Measurements from ENCODE around the gene EMILIN2. TPM values are rescaled to one million over a fixed set of nuclear protein-coding genes. Genes with fewer than 3 reads are reported as not detected.

Gene EMILIN2
- polyA plus RNA-seq, 1 donor (not counting 4 experiments of a cell fraction or from before 2014, with no cell fraction given), result 0.07 TPM

DNA sequence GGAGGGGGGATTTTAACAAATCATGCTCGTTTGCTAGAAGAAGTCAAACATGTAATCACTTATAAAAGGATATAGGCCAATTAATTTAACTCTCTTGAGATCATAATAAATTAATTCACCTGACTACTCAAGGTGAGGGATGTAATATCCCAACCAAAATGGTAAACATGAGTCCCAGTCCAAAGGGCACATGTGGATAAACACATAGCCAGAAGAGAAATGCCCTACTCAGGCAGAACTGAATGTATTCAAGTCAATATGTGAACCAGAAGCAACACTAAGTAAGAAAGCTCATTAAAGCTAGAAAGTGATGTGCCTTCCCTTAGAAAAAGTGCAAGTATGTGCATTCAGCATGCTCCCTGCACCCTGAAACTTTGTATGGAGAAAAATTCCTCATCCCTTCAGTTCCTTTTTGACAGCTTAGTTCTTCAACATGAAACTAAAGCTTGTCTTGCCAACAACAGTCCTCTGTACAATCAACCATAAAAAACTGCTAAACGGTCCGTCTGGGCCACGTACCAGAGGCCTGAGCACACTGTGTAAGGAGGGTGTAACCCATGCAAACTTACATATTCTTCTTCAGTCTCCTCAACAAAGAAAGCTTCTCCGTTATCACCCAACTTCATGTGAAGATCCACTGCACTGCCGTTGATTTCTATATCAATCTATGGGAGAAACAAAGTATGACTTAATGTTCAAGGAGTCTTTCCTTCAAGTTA is 107.3 kb downstream of the EMILIN2 start:
- FAIRE-seq, result no peak
- dilution Hi-C loops (cut with MboI; ENCODE audit: extremely low pct_ligation_motif_present, low sequenced_read_pairs), result no loop called here

DNA sequence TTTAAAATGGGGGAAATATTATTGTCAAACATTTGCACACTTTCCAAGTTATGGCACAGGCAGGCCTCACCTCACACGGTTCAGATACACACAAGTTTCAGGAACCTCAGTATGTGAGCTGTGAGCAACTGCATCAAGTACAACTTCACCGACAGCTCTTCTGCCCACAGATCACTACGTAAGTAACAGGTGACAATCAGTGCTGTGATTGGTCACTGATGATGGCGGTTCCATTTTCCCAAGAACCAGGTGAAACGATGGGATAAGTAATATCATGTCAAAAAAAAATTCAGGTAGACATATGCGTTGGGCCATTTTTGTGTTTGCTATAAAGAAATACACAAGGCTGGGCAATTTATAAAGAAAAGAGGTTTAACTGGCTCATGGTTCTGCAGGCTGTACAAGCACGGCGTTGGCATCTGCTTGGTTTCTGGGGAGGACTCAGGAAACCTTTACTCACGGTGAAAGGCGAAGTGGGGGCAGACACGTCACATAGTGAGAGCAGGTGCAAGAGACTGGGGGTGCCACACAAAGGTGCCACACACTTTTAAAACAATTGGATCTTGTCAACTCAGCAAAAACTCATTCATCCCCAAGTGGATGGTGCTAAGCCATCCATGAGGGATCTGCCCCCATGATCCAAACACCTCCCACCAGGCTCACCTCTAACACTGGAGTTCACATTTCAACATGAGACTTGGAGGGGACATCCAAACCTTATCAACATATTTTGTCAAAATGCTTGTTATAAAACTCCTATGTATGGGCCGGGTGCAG is 108.3 kb downstream of the EMILIN2 start:
- Histone ChIP-seq H3K27me3 (ENCODE audit: control insufficient read depth, extremely low read depth, insufficient read depth, low read length) (no peaks in the 10 kb centered on the region), H3K4me2 (ENCODE audit: control insufficient read depth, extremely low read depth, insufficient read depth, low read depth, low read length) (no peak overlapping the region), H3K9me1 (ENCODE audit: control insufficient read depth, extremely low read depth, insufficient read depth, low read length) (no peaks in the 10 kb centered on the region), H3K36me3 (ENCODE audit: control insufficient read depth in 2 of 2, extremely low read depth in 1 of 2, insufficient read depth in 2 of 2, low read length in 2 of 2) (peaks cover 2% of the 10 kb centered on the region in 2 experiments), H3K9me3 (ENCODE audit: control insufficient read depth, low read depth, low read length) (no peaks in the 10 kb centered on the region), H3K79me2 (ENCODE audit: control insufficient read depth, insufficient read depth, low read length) (no peaks in the 10 kb centered on the region), H3K9ac (ENCODE audit: control insufficient read depth, extremely low read depth, insufficient read depth, low read length) (no peak overlapping the region), H4K20me1 (ENCODE audit: control insufficient read depth, extremely low read depth, insufficient read depth, low read length) (no peaks in the 10 kb centered on the region), H3K4me3 (ENCODE audit: control insufficient read depth in 2 of 3, extremely low read depth in 1 of 3, insufficient read depth in 2 of 3, low read depth in 1 of 3, low read length in 3 of 3) (no peak overlapping the region), H3K27ac (ENCODE audit: control insufficient read depth, insufficient read depth, low read length) (no peak overlapping the region), H2AFZ (ENCODE audit: control insufficient read depth, low read length) (no peak overlapping the region), H3K4me1 (ENCODE audit: control insufficient read depth, extremely low read depth, insufficient read depth, low read length) (no peaks in the 10 kb centered on the region)
- FAIRE-seq (no peak), DNase-seq (ENCODE audit: low read depth, low spot score) (no peak)
- dilution Hi-C loops (cut with MboI; ENCODE audit: extremely low pct_ligation_motif_present, low sequenced_read_pairs), result no loop called here
- TF ChIP-seq CTCF (optimal IDR thresholded peaks at IDR 0.05 in 1 of 3, IDR thresholded peaks at IDR 0.05 in 1 of 3, conservative IDR thresholded peaks at IDR 0.05 in 1 of 3; ENCODE audit: extremely low read depth in 1 of 3, insufficient read depth in 2 of 3, low read length in 3 of 3) (no peak), EZH2 (IDR thresholded peaks at IDR 0.05; ENCODE audit: low read length) (no peak)

More for the DNA sequence above, 107.3 kb downstream of the EMILIN2 start:
- Histone ChIP-seq H3K9ac (ENCODE audit: control insufficient read depth, extremely low read depth, insufficient read depth, low read length) (no peak overlapping the region), H3K4me1 (ENCODE audit: control insufficient read depth, extremely low read depth, insufficient read depth, low read length) (no peaks in the 10 kb centered on the region), H3K9me3 (ENCODE audit: control insufficient read depth, low read depth, low read length) (no peaks in the 10 kb centered on the region), H3K27me3 (ENCODE audit: control insufficient read depth, extremely low read depth, insufficient read depth, low read length) (no peaks in the 10 kb centered on the region), H3K4me2 (ENCODE audit: control insufficient read depth, extremely low read depth, insufficient read depth, low read depth, low read length) (no peak overlapping the region), H3K27ac (ENCODE audit: control insufficient read depth, insufficient read depth, low read length) (no peak overlapping the region), H3K9me1 (ENCODE audit: control insufficient read depth, extremely low read depth, insufficient read depth, low read length) (no peaks in the 10 kb centered on the region), H3K36me3 (ENCODE audit: control insufficient read depth in 2 of 2, extremely low read depth in 1 of 2, insufficient read depth in 2 of 2, low read length in 2 of 2) (peaks cover 2% of the 10 kb centered on the region in 2 experiments), H3K4me3 (ENCODE audit: control insufficient read depth in 2 of 3, extremely low read depth in 1 of 3, insufficient read depth in 2 of 3, low read depth in 1 of 3, low read length in 3 of 3) (no peak overlapping the region), H3K79me2 (ENCODE audit: control insufficient read depth, insufficient read depth, low read length) (no peaks in the 10 kb centered on the region), H2AFZ (ENCODE audit: control insufficient read depth, low read length) (no peak overlapping the region), H4K20me1 (ENCODE audit: control insufficient read depth, extremely low read depth, insufficient read depth, low read length) (no peaks in the 10 kb centered on the region)
- no peak for DNase-seq (ENCODE audit: low read depth, low spot score)
- no peak for TF ChIP-seq CTCF (optimal IDR thresholded peaks at IDR 0.05 in 1 of 3, IDR thresholded peaks at IDR 0.05 in 1 of 3, conservative IDR thresholded peaks at IDR 0.05 in 1 of 3; ENCODE audit: extremely low read depth in 1 of 3, insufficient read depth in 2 of 3, low read length in 3 of 3)
- no peak for TF ChIP-seq EZH2 (IDR thresholded peaks at IDR 0.05; ENCODE audit: low read length)

Measured in keratinocyte (primary cell).